Fibroblast of villous mesenchyme (primary cell): Measurements from ENCODE around the gene TCTN1. TPM values are rescaled to one million over a fixed set of nuclear protein-coding genes. Genes with fewer than 3 reads are reported as not detected.
"Not testable (repeated sequence)": the region's sequence is repeated elsewhere in the genome, so short reads cannot be mapped to it uniquely, and the experiment has no call there.

ENCODE experiments used
- DNase-seq: peaks from one replicate; pipeline ENCODE4 v3.0.0-alpha.2; 2010; ENCODE audit warnings: low read depth
- H3K4me3 ChIP-seq: 2 replicates; pipeline ENCODE4 v1.5.1; 2011; ENCODE audit warnings: low read depth, mild to moderate bottlenecking, low read length
- total RNA-seq: library from RNA; depleted of rRNA; stranded (reverse); fragments of >200 nt; gene quantifications from 2 replicates; pipeline ENCODE4 v1.2.3, GENCODE V29; 2012
- TF ChIP-seq, protein P1 (sequence below): IDR thresholded peaks from 2 replicates; pipeline ENCODE4 v1.5.1; 2012; ENCODE audit warnings: low read depth, mild to moderate bottlenecking, low read length; ENCODE audit not compliant: insufficient read depth

The TCTN1 gene
- total RNA-seq, 1 donor = 28.9 TPM

DNA sequence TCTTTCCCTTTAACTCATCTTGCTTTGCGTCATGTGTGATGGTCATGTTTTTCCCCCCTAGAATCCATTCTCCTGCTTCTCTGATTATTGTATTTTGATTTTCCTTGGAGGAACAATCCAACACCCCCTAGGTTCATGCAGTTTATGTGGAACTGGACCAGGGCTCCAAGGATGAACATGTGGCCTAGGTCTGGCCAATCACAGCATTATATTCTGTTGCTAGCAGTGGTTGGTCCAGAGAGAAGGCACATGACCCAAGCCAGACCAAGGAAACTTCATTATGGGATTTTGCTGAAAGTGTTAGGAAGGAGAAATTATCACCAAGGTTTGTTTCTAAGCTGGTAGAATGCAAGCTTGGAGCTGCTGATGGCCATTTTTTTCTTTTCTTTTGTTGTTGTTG is 23.9 kb upstream of the TCTN1 start:
- TF ChIP-seq, protein P1, sequence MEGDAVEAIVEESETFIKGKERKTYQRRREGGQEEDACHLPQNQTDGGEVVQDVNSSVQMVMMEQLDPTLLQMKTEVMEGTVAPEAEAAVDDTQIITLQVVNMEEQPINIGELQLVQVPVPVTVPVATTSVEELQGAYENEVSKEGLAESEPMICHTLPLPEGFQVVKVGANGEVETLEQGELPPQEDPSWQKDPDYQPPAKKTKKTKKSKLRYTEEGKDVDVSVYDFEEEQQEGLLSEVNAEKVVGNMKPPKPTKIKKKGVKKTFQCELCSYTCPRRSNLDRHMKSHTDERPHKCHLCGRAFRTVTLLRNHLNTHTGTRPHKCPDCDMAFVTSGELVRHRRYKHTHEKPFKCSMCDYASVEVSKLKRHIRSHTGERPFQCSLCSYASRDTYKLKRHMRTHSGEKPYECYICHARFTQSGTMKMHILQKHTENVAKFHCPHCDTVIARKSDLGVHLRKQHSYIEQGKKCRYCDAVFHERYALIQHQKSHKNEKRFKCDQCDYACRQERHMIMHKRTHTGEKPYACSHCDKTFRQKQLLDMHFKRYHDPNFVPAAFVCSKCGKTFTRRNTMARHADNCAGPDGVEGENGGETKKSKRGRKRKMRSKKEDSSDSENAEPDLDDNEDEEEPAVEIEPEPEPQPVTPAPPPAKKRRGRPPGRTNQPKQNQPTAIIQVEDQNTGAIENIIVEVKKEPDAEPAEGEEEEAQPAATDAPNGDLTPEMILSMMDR = no peak
- DNase-seq = no peak
- no peak overlapping the region for H3K4me3 ChIP-seq

DNA sequence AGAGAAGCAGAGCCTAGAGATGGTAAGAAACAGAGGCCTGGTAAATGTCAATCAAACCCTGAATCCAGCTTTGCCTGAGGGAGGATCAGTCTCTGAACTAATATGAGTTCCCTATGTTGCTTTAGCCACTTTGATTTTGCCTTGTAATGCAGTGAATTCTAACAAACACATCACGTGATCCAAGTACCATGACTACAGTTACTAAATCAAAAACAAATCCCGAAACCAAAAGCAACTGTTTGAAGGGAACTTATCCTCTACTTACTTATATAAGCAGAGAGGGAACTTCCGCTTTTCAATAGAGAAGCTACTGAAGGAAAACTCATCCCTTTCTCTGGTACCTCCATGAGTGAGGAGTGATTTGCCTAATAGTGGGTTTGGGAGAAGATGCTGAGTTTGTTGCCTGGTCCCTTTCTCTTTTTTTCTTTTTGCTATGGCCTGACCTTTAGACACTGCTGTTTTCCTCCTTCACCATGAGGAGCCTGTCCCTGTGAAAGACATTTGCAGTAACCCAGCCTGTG is 23.1 kb upstream of the TCTN1 start:
- DNase-seq = peak; percentile 79
- H3K4me3 ChIP-seq = no peak overlapping the region
- TF ChIP-seq, protein P1 = no peak

DNA sequence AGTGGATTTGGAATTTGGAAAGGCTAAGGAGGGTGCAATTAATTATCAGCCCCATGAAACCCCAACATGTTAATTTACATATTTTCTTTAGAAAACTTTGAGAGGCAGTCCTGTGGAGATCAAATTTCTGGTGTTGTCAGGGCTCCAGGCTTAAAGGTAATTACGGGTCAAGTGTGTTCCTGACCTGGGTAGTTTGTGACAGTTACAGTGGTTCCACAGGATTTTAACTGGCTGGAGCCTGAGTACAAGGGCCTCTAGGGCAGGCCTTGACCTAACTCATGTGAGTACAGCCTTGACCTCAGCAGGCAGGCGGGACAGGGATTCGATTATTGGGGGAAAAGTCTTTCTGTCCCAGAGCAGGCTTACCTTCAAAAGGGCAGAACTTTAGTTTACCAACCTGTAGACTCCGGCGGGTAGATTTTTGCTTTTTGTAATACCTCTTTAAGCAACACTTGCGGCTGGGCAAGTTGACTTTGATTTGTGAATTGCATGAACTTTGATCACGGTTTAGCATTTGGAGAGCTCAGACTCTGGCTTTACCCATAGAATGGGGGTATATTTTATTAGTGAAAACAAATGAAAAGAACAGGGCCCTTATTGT is 22.4 kb upstream of the TCTN1 start:
- DNase-seq = no peak
- TF ChIP-seq, protein P1 = no peak
- no peak overlapping the region for H3K4me3 ChIP-seq

DNA sequence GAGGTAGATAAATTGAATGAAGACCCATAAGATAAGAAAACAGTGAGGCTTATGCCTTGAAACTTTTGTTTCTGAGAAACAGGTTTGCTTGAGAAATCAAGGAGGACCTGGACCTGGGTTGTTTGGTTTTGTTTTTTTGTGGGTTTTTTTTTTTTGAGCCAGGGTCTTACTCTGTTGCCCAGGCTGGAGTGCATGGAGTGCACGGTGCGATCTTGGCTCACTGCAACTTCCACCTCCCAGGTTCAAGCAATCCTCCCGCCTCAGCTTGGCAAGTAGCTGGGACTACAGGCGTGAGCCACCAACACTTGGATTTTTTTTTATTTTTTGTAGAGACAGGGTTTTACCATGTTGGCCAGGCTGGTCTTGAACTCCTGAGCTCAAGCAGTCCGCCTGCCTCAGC is 21.9 kb upstream of the TCTN1 start:
- DNase-seq = no peak
- H3K4me3 ChIP-seq = no peak overlapping the region
- TF ChIP-seq, protein P1 = no peak

DNA sequence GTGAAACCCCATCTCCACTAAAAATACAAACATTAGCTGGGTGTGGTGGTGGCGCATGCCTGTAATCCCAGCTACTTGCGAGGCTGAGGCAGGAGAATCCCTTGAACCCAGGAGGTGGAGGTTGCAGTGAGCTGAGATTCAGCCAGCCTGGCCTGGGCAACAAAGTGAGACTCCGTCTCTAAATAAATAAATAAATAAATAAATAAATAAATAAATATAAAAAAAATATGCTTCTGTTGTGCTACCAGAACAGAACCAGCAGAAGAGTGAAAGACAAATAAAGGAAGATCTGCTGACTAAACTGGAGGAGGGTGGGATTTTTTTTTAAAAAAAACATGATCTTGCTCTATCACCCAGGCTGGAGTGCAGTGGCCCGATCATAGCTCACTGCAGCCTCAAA is 21.0 kb upstream of the TCTN1 start:
- not testable (repeated sequence) for H3K4me3 ChIP-seq, DNase-seq

DNA sequence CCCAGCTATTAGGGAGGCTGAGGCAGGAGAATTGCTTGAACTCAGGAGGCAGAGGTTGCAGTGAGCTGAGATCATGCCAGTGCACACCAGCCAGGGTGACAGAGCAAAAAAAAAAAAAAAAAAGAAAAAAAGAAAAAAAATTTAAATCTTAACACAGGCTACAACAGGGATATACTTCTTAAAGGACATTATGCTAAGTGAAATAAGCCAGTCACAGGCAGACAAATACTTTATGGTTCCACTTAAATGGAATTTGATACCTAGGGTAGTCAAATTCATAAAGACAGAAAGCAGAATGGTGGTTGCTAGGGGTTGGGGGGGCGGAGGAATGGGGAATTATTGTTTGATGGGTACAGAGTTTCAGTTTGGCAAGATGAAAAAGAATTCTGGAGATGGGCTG is 16.0 kb upstream of the TCTN1 start:
- TF ChIP-seq, protein P1 = no peak
- no peak overlapping the region for H3K4me3 ChIP-seq
- no peak for DNase-seq

DNA sequence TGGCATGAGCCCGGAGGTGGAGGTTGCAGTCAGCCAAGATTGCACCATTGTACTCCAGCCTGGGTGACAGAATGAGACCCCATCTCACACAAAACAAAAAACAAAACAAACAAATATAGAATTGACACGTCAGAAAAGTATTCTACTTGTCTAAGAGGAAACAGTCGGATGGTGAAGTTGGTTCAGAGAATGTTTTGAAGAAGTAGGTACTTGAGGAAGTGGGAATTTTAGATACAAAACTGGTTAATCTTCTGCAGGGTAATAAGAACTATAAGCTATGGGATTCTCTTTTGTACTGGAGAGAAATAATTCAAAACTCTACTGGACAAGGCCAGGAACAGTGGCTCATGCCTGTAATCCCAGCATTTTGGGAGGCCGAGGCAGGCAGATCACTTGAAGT is 14.6 kb upstream of the TCTN1 start:
- no peak overlapping the region for H3K4me3 ChIP-seq
- TF ChIP-seq, protein P1 = no peak

More for the DNA sequence above, 14.6 kb upstream of the TCTN1 start:
- DNase-seq = no peak
